IPS-18a (cell line): ENCODE results near the gene TGM4.

Experiments
- H3K27ac ChIP-seq: one replicate; pipeline ENCODE4 v1.5.1; 2013; ENCODE audit warnings: low read length
- H3K27me3 ChIP-seq: one replicate; pipeline ENCODE4 v1.6.1; 2013; ENCODE audit warnings: mild to moderate bottlenecking, low read length; ENCODE audit not compliant: control insufficient read depth, insufficient read depth
- H3K36me3 ChIP-seq: one replicate; pipeline ENCODE4 v1.6.1; 2013; ENCODE audit warnings: low read depth, low read length; ENCODE audit not compliant: control insufficient read depth
- H3K4me1 ChIP-seq: one replicate; pipeline ENCODE4 v1.6.1; 2013; ENCODE audit warnings: low read depth, low read length; ENCODE audit not compliant: control insufficient read depth
- H3K4me3 ChIP-seq: one replicate; pipeline ENCODE4 v1.5.1; 2013; ENCODE audit warnings: low read length
- H3K9ac ChIP-seq: one replicate; pipeline ENCODE4 v1.6.1; 2013; ENCODE audit warnings: mild to moderate bottlenecking, low read length, moderate library complexity
- H3K9me3 ChIP-seq: one replicate; pipeline ENCODE4 v1.6.1; 2013; ENCODE audit warnings: low read depth, low read length; ENCODE audit not compliant: control insufficient read depth

TGM4 gene

GRCh38 chr3:44958386-44958785 is 84.0 kb downstream of the TGM4 start:
- no peak overlapping the region for H3K27ac ChIP-seq
- no peaks in the 10 kb centered on the region for H3K9me3 ChIP-seq
- H3K9ac ChIP-seq, result no peak overlapping the region
- H3K4me1 ChIP-seq, result no peaks in the 10 kb centered on the region
- H3K4me3 ChIP-seq, result no peak overlapping the region
- H3K27me3 ChIP-seq, result no peaks in the 10 kb centered on the region
- H3K36me3 ChIP-seq, result peaks cover 5% of the 10 kb centered on the region

DNA sequence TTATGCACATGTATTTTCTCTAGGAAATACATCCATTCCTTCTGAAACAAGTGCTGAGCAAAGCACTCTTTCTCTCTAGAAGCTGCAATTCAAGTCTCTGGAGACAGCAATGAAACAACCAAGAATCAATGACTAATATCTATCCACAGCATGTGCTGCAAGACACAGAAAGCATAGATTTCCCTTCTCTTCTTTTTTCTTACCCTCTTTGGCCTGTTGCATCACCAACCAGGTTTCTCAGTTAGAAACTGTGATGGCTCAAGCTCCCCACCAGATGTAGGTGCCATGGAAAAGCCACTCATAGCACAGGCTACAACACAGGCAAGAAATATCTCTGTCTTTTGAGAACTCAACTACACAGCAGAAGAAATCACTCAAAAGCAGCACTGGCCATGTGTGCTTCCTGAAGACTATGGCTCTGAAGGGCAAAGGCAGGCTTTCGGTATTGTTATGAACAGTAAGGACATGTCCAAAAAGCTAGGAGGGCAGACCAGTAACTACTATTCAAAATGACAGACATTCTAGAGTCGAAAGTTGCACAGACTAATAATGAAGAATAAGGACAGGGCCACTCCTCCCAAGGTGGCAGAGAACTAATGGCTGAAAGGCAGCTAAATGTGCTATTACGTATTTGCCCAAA is 86.1 kb downstream of the TGM4 start:
- H3K36me3 ChIP-seq, result peaks cover 5% of the 10 kb centered on the region
- H3K9me3 ChIP-seq, result no peaks in the 10 kb centered on the region
- H3K27me3 ChIP-seq, result no peaks in the 10 kb centered on the region
- H3K4me1 ChIP-seq, result no peaks in the 10 kb centered on the region
- no peak overlapping the region for H3K27ac ChIP-seq
- no peak overlapping the region for H3K9ac ChIP-seq
- no peak overlapping the region for H3K4me3 ChIP-seq

DNA sequence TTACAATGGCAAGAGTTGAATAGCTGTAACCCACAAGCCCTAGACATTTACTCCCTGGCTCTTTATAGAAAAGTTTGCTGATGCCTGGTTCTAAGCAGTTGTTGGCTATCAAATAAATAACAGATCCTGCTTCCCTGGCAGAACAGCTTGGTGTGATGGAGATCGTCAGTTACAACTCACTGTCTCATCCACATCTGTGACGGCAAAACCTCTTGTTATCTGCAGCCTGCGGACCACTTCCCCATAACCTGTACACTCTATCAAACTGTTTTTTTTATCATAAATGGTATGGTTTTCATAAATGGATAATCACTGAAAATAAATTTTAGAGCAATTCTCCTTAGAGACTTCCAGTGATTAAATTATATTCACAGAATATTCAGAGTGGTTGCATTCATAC is 87.5 kb downstream of the TGM4 start:
- Histone ChIP-seq H3K9me3 (no peaks in the 10 kb centered on the region), H3K4me3 (no peak overlapping the region), H3K9ac (no peak overlapping the region), H3K27me3 (no peaks in the 10 kb centered on the region), H3K27ac (no peak overlapping the region), H3K4me1 (no peaks in the 10 kb centered on the region), H3K36me3 (peaks cover 5% of the 10 kb centered on the region)

- Histone ChIP-seq H3K4me1 (no peaks in the 10 kb centered on the region), H3K27ac (no peak overlapping the region), H3K27me3 (no peaks in the 10 kb centered on the region), H3K9me3 (no peaks in the 10 kb centered on the region), H3K36me3 (peaks cover 5% of the 10 kb centered on the region), H3K9ac (no peak overlapping the region), H3K4me3 (no peak overlapping the region)
Observed at GRCh38 chr3:44962621-44963393, 88.4 kb downstream of the TGM4 start.

DNA sequence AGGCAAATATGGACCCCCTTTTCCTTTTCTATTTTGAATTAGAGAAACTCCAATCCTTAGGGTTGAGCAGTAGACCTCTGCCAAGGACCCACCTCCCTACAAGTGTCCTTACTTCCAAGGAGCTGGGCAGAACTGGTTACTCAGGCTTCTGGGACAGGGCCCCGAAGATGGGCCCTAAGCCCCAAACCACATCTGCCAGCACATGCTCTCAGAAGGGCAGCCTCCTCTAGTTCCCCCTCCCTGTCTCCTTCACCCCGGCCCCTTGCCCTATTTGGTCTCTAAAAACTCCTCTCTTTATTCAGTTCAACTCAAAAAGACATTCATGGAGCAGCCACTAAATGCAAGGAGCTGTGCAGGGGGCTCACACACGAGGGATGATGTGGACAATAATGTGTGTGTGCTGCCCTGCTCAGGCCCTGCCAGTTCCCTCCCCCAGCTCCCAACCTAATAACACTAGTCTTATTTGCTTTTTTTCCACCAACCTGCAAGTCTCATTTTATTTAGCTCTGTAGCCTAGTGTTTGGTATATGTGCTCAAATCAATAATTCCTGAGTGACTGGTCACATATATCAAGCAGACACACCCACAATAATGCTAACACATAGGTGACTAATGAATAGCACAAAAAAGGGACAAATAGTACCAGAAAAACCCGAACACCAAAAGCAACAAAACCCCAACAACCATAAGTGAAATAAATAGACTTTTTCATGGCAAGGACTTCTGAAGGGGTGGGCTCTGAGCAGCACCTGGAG is 89.3 kb downstream of the TGM4 start:
- Histone ChIP-seq H3K27me3 (no peaks in the 10 kb centered on the region), H3K27ac (no peak overlapping the region), H3K36me3 (peaks cover 2% of the 10 kb centered on the region), H3K4me3 (no peak overlapping the region), H3K9me3 (no peaks in the 10 kb centered on the region), H3K9ac (no peak overlapping the region), H3K4me1 (no peaks in the 10 kb centered on the region)
